ENCODE results near the gene RASGEF1B. TPM values are rescaled to one million over a fixed set of nuclear protein-coding genes. Genes with fewer than 3 reads are reported as not detected.

Gene RASGEF1B
- total RNA-seq, 4 donors from 2014 or later = 5.2 to 18.6 (median 6.2) TPM

GRCh38 chr4:81457345-81457744 lies 14.4 kb downstream of the RASGEF1B start:
- no peaks in the 10 kb centered on the region for H3K4me1 ChIP-seq
- no peak overlapping the region for H3K4me3 ChIP-seq
- intact Hi-C loops (cut with DNase I) = no loop called here
- H3K9me3 ChIP-seq = no peaks in the 10 kb centered on the region
- no peak for DNase-seq (ENCODE audit: extremely low spot score)
- H3K27me3 ChIP-seq = no peaks in the 10 kb centered on the region
- H3K27ac ChIP-seq (replicated peaks in 1 of 4) = no peak overlapping the region
- H3K36me3 ChIP-seq = peaks cover 0 to 36% (median 16%) of the 10 kb centered on the region in 4 donors
- 89% methylated on average over 3 of the region's 3 CpGs for WGBS
- TF ChIP-seq POLR2A (IDR thresholded peaks at IDR 0.05; ENCODE audit: low read depth) (no peak), POLR2AphosphoS5 (IDR thresholded peaks at IDR 0.05) (no peak), EP300 (IDR thresholded peaks at IDR 0.05) (no peak)
- TF ChIP-seq, protein P1, sequence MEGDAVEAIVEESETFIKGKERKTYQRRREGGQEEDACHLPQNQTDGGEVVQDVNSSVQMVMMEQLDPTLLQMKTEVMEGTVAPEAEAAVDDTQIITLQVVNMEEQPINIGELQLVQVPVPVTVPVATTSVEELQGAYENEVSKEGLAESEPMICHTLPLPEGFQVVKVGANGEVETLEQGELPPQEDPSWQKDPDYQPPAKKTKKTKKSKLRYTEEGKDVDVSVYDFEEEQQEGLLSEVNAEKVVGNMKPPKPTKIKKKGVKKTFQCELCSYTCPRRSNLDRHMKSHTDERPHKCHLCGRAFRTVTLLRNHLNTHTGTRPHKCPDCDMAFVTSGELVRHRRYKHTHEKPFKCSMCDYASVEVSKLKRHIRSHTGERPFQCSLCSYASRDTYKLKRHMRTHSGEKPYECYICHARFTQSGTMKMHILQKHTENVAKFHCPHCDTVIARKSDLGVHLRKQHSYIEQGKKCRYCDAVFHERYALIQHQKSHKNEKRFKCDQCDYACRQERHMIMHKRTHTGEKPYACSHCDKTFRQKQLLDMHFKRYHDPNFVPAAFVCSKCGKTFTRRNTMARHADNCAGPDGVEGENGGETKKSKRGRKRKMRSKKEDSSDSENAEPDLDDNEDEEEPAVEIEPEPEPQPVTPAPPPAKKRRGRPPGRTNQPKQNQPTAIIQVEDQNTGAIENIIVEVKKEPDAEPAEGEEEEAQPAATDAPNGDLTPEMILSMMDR (IDR thresholded peaks at IDR 0.05) = no peak

DNA sequence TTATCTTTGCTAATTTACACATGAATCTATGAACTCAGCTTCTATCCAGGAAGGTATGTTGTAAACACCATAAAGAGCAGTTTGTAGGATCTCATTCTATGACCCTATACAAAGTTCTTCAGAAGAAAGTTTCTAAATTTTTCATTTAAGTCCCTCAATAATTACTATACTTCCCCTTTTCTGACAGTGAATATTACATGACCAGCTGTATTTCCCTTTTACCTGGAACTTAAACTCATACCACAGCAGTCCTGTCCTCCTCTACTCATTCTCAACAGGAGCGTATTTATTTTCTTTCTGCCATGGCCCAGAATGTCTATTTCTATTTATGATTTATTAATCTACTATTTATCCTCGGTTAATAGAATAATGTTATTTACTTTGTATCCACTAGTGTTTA lies 15.8 kb downstream of the RASGEF1B start:
- no peaks in the 10 kb centered on the region for H3K27me3 ChIP-seq
- peaks cover 0 to 41% (median 19%) of the 10 kb centered on the region in 4 donors for H3K36me3 ChIP-seq

DNA sequence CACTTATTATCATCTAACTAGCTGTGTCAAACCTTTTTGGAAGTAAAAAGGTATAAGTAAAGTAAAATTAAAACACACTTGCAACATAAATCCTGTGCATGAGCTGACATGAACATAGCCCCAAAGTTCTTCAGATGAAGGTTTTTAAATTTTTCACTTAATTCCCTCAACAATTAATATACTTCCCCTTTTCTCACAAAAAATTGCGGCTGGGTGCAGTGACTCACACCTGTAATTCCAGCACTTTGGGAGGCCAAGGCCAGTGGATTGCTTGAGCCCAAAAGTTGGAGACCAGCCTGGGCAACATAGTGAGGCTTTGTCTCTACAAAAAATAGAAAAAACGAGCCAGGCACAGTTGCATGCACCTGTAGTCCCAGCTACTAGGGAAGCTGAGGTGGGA lies 16.8 kb downstream of the RASGEF1B start:
- H3K27me3 ChIP-seq = no peaks in the 10 kb centered on the region

More for the DNA sequence above, 15.8 kb downstream of the RASGEF1B start:
- intact Hi-C loops (cut with DNase I) = no loop called here
- no peak overlapping the region for H3K27ac ChIP-seq (replicated peaks in 1 of 4)
- WGBS = 71% methylated on average over 2 of the region's 2 CpGs
- no peaks in the 10 kb centered on the region for H3K4me1 ChIP-seq
- DNase-seq (ENCODE audit: extremely low spot score) = no peak
- no peak overlapping the region for H3K4me3 ChIP-seq
- TF ChIP-seq, protein P1 (IDR thresholded peaks at IDR 0.05) = no peak
- TF ChIP-seq POLR2AphosphoS5 (IDR thresholded peaks at IDR 0.05) (no peak), POLR2A (IDR thresholded peaks at IDR 0.05; ENCODE audit: low read depth) (no peak), EP300 (IDR thresholded peaks at IDR 0.05) (no peak)
- no peaks in the 10 kb centered on the region for H3K9me3 ChIP-seq

GRCh38 chr4:81454499-81454898 lies 17.2 kb downstream of the RASGEF1B start:
- Histone ChIP-seq H3K4me1 (no peaks in the 10 kb centered on the region), H3K27me3 (no peaks in the 10 kb centered on the region), H3K36me3 (peaks cover 0 to 47% (median 21%) of the 10 kb centered on the region in 4 donors), H3K4me3 (no peak overlapping the region), H3K27ac (replicated peaks in 1 of 4) (no peak overlapping the region), H3K9me3 (no peaks in the 10 kb centered on the region)
- intact Hi-C loops (cut with DNase I) = no loop called here
- DNase-seq (ENCODE audit: extremely low spot score) = no peak
- TF ChIP-seq, protein P1 (IDR thresholded peaks at IDR 0.05) = no peak
- no peak for TF ChIP-seq EP300 (IDR thresholded peaks at IDR 0.05)
- no peak for TF ChIP-seq POLR2A (IDR thresholded peaks at IDR 0.05; ENCODE audit: low read depth)
- no peak for TF ChIP-seq POLR2AphosphoS5 (IDR thresholded peaks at IDR 0.05)
- WGBS = 59% methylated on average over 5 of the region's 5 CpGs

More for the DNA sequence above, 16.8 kb downstream of the RASGEF1B start:
- H3K36me3 ChIP-seq = peaks cover 0 to 47% (median 21%) of the 10 kb centered on the region in 4 donors
- intact Hi-C loops (cut with DNase I) = no loop called here
- H3K4me1 ChIP-seq = no peaks in the 10 kb centered on the region
- 72% methylated on average over 2 of the region's 2 CpGs for WGBS
- no peak for DNase-seq (ENCODE audit: extremely low spot score)
- no peak overlapping the region for H3K27ac ChIP-seq (replicated peaks in 1 of 4)
- TF ChIP-seq, protein P1 (IDR thresholded peaks at IDR 0.05) = no peak
- TF ChIP-seq POLR2AphosphoS5 (IDR thresholded peaks at IDR 0.05) = no peak
- TF ChIP-seq EP300 (IDR thresholded peaks at IDR 0.05) = no peak
- TF ChIP-seq POLR2A (IDR thresholded peaks at IDR 0.05; ENCODE audit: low read depth) = no peak
- no peaks in the 10 kb centered on the region for H3K9me3 ChIP-seq
- H3K4me3 ChIP-seq = no peak overlapping the region

- no peak for TF ChIP-seq POLR2A (IDR thresholded peaks at IDR 0.05; ENCODE audit: low read depth)
- TF ChIP-seq, protein P1 (IDR thresholded peaks at IDR 0.05) = no peak
- TF ChIP-seq EP300 (IDR thresholded peaks at IDR 0.05) = no peak
- no peak for TF ChIP-seq POLR2AphosphoS5 (IDR thresholded peaks at IDR 0.05)
- Histone ChIP-seq H3K4me1 (no peaks in the 10 kb centered on the region), H3K4me3 (no peak overlapping the region), H3K27me3 (no peaks in the 10 kb centered on the region), H3K27ac (replicated peaks in 1 of 4) (no peak overlapping the region), H3K36me3 (peaks cover under 1 to 43% (median 18%) of the 10 kb centered on the region in 4 donors), H3K9me3 (no peaks in the 10 kb centered on the region)
- no peak for DNase-seq (ENCODE audit: extremely low spot score)
- intact Hi-C loops (cut with DNase I) = no loop called here
- WGBS = 86% methylated on average over 4 of the region's 4 CpGs
These were observed 18.7 kb downstream of the RASGEF1B start for GRCh38 chr4:81453024-81453423.

All from esophagus muscularis mucosa (tissue), 4 donors.